ENCODE measurements around the gene ARPC1B.
"Not testable (repeated sequence)": the region's sequence is repeated elsewhere in the genome, so short reads cannot be mapped to it uniquely, and the experiment has no call there.

ARPC1B gene

DNA sequence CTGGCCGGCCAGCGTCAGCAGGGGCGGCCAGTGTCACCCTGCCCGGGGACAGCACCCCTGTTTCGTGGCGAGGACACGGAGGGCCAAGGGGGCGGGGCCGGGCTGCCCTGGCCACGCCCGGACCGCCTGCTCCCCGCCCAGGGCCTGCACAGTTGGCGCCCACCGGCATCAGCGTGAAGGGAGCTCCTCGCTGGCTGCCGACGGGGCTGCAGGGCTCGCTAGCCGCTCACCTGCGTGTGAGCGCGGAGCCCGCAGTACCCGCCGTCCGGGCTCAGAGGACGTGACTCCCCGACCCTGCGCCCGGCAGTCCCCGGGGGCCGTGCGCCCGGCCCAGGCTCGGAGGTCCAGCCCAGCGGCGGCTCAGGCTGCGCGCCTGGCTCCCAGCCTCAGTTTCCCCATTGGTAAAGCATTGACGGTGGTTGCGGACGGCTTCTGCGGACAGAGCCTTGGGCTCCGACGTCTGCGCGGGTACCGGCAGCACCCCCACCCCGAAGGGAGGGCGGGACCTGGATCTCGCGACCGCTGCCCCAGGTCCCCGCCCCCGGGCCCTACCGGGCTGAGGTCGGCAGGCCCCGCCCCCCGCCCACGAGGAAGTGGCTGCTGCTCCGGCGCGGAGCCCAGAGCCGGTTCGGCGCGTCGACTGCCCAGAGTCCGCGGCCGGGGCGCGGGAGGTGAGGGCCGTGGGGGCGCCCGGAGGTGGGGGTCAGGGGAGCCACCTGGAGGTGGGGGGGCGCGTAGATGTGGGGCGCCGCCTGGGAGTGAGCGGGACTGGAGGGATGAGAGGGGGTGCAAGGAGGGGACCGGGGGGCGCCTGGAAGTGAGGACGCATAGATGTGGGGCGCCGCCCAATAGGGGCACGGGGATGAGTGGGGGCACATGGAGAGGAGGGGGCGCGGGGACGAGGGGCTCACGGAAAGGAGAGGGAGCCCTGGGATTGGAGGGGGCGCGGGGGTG, at the start of gene ARPC1B:
TSS of gene ARPC1B (plus strand) at position 620 of the 954 bp plus-strand sequence. CDS start 10,985 bp downstream, outside the sequence.
- peak; percentile 67 to 73 (median 70) for DNase-seq

DNA sequence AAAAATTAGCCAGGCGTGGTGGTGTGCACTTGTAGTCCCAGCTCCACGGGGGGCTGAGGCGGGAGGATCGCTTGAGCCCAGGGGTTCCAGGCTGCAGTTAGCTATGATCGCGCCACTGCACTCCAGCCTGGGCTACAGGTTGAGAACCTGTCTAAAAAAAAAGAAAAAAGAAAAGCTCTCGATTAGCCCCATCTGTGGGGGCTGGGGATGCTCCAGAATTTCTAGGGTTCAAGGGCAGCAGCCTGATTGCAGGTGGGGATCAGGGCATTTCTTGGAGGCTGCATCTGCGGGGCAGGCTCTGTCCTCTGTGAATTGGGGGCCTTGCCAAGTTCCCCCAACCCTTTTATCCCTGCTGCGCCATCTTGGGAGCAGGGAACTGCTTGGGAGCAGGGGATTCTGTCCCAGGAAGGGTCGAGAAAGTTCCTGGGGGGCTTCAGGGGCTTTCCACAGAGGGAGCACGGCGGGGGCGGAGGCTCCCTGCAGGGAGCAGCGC, 49.5 kb upstream of the ARPC1B start:
- DNase-seq = peak in 2 of 3 experiments; percentile 56 to 79

DNA sequence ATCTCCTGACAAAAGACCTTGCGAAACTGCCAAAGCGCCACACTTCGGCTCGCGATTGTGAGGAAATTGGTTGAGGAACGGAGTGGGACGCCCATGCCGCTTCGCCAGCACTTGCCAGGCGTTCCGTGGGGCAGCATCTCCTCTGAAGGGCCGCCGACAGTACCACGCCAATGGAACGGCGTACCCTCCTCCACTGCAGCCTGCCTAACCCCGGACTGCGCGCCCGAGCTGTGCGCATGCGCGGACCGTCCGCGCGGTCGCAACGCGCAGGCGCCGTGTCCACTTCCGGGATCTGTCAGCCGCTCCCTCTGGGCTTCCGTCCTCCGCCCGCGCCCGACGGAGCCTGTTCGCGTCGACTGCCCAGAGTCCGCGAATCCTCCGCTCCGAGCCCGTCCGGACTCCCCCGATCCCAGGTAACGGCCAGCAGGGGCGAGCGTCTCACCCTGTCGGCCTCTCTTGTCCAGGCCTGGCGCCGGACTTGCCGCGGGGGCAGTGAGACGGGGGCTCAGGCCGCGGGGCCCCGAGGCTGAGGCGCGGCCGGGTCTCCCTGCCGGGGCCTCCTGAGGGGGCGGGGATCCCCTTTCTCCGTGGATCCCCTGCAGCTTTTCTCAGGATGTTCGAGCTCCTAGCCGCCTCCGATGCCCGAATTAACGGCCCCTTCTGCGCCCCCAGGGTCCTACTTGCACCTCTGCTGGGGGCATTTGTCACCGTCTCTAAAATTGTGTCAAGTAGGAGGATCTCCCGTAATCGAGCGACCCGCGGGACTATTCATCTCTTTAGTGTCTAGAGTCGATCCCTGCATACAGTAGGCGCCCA, 48.7 kb upstream of the ARPC1B start, which contains the start of gene ARPC1A:
TSS of gene ARPC1A (plus strand) at position 307 of the 816 bp plus-strand sequence. CDS start 7,456 bp downstream, outside the sequence.
- DNase-seq = peak; percentile 96 to 97 (median 97)

DNA sequence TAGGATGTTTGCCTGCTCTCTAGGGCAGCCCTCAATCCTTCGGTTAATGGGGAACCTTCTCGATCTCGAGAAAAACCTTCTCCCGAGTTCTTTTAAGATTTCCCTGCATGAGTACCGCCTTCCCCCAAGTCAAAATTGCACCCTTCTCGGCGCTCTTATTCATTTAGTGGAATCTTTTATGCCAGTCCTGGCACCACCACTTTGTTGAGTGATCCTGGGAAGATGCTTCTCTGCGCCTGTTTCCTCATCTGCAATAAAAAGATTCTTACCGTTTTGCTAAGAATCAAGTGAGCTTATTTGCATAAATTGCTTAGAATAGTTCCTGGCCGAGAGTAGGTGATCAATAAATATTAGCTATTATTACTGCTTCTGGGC, 48.1 kb upstream of the ARPC1B start:
- DNase-seq = peak in 2 of 3 experiments; percentile 29 to 53

DNA sequence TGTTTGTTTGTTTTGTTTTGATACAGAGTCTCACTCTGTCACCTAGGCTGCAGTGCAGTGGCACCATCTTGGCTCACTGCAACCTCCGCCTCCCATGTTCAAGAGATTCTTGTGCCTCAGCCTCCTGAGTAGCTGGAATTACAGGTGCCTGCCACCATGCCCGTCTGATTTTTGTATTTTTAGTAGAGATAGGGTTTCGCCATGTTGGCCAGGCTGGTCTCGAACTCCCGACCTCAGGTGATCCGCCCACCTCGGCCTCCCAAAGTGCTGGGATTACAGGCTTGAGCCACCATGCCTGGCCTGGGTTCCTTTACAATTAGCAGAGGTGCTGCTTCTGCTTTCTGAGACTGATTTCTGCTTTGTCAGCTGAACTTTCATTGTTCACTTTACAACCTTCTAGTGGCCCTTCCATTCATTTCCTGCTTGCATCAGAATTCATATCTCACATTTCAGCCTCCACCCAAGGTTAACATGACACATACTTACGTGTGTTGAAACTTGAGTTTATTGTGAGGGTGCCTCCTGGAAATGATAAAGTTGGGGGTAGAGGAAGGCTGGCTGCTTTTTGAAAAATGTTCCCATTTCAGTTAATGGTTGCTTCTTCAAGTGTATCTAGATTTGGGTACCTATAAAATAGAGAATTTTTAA, 44.1 kb upstream of the ARPC1B start:
- not testable (repeated sequence) for DNase-seq

DNA sequence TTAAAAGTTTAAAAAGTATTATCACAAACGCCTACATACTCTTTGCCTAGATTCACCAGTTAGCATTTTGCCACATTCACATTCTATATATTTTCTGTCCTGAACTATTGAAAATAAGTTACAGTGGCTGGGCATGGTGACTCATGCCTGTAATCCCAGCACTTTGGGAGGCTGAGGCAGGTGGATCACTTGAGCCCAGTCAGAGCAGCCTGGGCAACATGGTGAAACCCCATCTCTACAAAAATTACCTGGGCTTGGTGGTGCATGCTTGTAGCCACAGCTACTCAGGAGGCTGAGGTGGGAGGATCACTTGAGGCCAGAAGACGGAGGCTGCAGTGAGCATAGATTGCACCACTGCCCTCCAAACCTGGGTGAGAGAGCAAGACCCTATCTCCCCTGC, 43.5 kb upstream of the ARPC1B start:
- no peak for DNase-seq

DNA sequence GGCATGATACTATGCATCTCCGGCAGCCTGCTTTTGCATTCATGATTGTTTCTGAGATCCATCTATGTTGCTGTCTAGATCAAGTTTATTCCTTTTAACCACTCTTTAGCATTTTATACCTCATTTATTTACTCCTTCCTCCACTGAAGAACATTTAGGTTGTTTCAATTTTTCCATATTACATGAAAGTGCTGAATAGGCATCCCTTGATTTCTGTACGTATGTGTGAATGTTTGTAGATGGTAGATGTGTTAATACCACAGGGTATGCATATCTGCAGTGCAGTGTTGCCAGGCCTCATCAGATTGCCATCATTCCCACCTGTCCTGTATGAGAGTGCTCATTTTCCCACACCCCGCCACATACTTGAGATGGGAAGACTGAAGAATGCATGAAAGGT, 34.9 kb upstream of the ARPC1B start:
- DNase-seq = no peak

DNA sequence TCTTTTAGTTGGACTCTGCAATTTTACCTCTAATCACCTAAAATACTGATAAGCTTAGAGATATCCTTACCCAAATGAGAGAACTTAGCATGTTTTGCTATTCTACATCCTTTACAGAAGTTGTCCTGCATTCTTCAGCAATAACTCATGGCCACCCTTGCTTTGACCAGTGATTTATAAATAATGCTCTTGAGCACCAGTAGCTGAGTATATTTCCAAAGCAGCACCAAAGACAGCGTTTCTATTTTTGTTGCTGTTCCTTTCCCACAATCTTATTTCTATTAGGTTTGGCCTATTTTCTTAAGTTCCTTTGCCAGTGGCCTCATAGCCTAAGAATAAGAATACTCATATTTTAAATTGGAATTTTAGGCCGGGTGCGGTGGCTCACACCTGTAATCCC, 33.9 kb upstream of the ARPC1B start:
- DNase-seq = no peak

DNA sequence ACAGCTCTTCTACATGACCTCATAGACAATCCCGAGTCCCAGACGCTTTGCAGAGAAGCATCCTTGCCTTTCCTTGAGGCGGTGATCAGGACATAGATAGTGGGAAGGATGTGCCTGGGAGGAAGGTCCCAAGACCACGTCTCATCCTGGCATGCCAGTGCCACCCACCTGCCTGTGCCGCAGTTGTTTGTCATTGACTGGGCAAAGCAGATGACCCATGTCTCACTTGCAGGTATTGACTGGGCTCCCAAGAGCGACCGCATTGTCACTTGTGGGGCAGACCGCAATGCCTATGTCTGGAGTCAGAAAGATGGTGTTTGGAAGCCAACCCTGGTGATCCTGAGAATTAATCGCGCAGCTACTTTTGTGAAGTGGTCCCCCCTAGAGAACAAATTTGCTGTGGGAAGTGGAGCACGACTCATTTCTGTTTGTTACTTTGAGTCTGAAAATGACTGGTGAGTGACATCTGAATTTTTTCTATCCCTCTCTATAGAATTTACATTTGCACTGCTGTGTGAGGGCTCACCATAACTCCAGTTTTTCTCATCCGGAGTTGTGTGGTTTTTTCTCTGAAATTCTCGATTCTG, 30.4 kb upstream of the ARPC1B start:
- no peak for DNase-seq

DNA sequence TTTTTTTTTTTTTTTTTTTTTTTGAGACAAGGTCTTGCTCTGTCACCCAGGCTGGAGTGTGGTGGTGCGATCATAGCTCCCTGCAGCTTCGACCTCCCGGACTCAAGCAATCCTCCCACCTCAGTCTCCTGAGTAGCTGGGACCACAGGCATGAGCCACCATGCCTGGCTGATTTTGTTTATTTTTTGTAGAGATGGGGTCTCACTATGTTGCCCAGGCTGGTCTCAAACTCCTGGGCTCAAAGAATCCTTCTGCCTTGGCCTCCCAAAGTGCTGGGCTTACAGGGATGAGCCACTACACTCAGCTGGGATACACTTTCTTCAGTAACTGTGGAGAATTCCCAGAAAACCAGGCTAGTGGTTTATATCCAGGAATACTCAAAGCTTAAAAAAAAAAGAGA, 23.9 kb upstream of the ARPC1B start:
- not testable (repeated sequence) for DNase-seq

DNA sequence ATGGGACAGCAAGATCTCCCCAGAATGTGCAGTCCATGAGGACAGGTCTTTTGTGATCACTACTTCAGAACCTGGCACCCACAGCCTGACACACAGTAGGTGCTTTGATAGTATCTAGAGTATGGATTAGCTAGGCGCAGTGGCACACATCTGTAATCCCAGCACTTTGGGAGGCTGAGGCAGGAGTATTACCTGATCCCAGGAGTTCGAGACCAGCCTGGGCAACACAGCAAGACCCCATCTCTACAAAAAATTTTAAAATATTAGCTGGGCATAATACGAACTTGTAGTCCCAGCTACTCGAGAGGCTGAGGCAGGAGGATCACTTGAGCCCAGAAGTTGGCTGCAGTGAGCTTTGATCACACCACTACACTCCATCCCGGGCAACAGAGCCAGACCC, 22.3 kb upstream of the ARPC1B start:
- DNase-seq = no peak

DNA sequence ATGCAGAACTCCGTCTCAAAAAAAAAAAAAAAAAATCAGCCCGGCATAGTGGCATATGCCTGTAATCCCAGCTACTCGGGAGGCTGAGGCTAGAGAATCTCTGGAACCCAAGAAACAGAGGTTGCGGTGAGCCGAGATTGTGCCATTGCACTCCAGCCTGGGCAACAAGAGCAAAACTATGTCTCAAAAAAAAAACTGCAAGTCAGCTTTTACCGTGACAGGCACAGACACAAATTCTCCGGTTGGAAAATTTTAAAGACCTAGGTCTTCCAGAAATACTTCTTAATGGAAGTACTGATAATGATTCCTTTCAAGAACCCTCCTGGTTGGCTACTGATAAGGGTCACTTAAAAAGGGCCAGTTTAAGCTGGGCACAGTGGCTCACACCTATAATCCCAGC, 19.4 kb upstream of the ARPC1B start:
- no peak for DNase-seq

DNA sequence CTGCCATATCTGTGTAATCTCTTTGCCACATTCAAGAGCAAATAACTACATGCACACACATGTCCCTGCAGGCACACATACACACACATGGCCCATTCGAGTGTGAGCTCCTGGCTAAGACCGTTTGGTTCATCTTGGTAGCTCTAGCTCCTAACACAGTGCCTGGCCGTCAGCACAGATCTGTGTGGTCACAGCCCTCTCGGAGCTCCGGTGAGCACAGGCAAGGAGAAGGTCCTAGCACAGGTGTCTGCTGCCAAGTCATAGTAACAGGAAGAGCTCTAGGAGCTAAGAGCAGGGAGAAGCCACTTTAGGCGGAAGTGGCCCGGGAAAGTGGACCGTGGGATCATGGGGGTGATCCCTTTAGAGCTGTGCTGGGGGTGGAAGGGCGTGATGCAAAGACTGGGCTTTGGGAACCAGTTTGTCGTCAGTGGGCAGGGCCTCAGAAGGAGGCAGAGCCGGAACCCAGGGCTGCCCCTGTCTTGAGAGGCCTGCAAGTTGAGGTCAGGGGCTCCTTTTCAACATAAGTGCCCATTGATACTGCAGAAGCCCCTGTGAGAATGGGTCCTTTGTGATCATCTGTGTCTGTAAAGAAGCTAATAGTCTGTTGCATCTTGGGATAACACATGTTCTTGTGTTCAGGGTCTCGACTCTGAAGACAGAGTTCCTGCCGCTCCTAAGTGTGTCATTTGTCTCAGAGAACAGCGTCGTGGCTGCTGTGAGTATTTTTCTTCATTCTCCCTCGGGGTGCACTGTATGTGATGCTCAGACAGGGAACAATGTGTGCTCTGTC, 16.6 kb upstream of the ARPC1B start:
- no peak for DNase-seq

DNA sequence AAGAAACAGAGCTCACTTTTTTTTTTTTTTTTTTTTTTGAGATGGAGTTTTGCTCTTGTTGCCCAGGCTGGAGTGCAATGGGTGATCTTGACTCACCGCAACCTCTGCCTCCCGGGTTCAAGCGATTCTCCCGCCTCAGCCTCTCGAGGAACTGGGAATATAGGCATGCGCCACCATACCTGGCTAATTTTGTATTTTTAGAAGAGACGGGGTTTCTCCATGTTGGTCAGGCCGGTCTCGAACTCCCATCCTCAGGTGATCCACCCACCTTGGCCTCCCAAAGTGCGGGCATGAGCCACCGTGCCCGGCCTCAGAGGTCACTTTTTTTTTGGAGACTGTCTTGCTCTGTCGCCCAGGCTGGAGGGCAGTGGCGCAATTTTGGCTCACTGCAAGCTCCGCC, 16.0 kb upstream of the ARPC1B start:
- not testable (repeated sequence) for DNase-seq

DNA sequence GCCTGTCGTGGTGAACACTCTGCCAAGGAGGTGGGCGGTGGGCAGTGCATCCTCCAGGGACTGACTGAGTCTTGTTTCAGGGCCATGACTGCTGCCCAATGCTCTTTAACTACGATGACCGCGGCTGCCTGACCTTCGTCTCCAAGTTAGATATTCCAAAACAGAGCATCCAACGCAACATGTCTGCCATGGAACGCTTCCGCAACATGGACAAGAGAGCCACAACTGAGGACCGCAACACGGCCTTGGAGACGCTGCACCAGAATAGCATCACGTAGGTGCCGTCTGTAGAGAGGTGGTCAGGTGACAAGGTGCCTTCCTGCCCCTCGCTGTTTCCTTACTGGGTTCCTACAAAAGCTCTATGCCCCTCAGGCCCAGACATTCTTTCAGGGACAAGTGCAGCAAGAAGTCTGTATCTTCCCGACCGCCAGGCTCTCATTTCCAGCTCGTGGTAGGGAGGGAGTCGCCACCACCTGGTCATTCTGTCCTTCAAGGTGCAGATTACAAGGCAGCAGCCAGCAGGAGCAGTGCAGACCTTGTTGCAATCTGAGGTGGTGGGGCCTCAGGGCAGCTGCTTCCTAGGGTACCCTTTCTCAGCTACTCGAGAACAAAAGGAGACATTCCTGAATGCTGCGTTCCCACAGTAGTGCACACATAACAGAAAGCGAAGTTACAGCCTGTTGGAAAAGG, 14.9 kb upstream of the ARPC1B start:
- no peak for DNase-seq

DNA sequence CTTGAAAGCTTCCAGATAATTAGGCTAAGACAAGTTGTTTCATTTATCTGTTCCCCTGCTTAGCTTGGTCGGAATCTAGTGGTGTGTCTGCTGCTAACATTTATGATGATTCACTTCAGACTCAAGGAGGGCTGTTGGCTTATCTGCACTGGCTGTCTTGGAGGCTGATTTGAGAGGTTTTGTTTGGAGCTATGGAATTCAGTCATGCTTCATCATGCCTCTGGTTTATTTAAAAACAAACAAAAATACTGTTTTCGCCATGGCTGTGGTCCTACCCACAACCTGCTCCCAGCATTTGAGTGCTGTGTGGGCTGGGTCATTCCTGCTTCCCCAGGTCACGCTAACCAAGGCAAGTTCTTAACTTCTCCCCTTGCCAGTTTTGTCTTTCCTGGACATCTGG, 11.7 kb upstream of the ARPC1B start:
- no peak for DNase-seq

DNA sequence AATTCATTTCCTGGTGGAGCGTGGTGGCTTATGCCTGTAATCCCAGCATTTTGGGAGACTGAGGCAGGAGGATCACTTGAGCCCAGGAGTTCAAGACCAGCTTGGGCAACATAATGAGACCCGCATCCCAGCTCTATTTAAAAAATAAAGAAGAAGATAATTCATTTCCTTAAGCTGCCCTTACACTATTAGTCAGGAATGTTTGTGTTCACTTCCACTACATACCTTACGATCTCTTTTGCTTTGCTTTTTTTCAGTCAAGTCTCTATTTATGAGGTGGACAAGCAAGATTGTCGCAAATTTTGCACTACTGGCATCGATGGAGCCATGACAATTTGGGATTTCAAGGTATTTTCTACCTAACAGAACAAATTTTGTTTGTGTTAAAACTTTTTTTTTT, 11.2 kb upstream of the ARPC1B start:
- no peak for DNase-seq

DNA sequence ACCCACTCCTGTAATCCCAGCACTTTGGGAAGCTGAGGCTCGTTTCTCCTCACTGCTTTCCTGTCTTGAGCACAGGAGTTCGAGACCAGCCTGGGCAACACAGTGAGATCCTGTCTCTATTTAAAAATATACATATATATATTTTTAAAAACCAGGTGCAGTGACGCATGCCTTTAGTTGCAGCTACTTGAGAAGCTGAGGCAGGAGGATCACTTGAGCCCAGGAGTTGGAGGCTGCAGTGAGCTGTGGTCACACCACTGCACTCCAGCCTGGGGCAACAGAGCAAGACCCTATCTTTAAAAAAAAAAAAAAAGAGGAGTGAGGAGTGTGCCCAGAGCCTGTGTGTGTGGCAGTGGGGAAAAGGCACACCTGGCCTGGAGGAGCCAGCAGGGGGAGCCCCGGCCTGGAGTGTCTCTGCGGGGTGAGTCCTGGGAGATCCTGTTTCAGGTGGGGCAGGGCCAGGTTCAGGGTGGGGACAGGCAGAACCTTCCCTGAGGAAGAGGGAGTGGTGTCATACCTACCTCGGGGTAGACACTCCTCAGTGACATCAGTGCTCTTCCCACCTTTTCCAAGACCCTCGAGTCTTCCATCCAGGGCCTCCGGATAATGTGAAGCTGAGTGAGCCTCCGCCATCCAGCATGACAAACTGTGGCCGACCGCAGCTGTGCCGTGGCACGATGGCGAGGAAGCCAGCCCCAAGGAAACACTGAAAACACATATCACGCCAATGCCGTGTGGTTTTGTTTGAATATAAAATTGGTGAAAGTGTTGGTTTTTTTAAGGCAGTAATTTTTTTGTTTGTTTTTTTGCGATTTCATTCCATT, 9.0 kb upstream of the ARPC1B start:
- DNase-seq = peak in 1 of 3 experiments; percentile 42

DNA sequence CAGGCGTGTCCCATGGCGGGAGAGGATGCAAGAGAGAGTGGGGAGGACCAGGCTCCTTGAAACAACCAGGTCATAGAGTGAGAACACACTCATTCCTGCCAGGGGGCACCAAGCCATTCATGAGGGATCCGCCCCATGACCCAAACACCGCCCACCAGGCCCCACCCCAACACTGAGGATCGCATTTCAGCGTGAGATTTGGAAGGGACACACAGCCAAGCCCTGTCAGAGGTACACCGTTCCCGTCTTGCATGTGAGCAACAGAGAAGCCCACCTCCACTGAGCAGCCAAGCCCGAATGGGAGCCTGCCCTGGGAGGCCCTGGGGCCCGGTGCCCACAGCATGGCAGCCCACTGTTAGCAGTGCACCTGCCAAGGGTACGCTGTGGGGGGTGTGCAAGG, 7.9 kb upstream of the ARPC1B start:
- DNase-seq = no peak

DNA sequence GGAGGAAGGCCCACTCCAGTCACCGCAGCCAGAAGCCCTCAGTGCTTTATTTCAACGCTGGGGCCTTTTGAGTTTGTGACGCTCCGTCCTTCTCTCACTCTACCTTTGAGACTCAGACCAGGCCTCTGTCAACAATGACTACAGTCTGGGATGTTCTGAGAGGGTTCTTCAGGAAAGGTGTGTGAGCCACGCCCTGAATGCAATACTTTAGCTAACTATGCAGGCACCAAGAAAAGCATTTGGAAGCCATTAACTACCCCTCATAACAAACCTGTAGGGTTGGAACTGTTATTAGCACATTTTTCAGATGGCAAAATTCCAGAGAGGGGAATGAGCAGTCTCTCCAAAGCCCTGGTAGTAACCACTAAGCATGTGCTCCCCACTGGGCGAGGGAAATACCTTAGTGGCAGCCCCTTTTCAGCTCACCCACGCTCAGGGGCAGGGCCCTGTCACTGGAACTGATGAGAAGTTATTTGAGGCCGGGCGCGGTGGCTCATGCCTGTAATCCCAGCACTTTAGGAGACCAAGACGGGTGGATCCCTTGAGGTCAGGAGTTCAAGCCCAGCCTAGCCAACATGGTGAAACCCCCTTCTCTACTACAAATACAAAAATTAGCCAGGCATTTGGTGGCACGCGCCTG, 5.7 kb upstream of the ARPC1B start:
- DNase-seq = peak in 1 of 3 experiments; percentile 75

Measured in NCI-H1417 (cell line).